Ovary (tissue), 9 donors: ENCODE data around the gene AOAH. TPM values are rescaled to one million over a fixed set of nuclear protein-coding genes. Genes with fewer than 3 reads are reported as not detected.

Source experiments
- DNase-seq, 5 donors: peaks; one replicate each; pipeline ENCODE4 v3.0.0-alpha.2; 2019 to 2020
- H3K27ac ChIP-seq, 2 donors: fragments of 200-600 bp; one replicate each; pipeline versions ENCODE4 v1.5.1 to v1.8.0; 2019 to 2022
- H3K27me3 ChIP-seq: fragments of 200-600 bp; one replicate; pipeline ENCODE4 v1.8.0; 2022
- H3K36me3 ChIP-seq: fragments of 200-600 bp; sonication (generic); one replicate; pipeline ENCODE4 v1.5.1; 2019
- H3K4me1 ChIP-seq: one replicate; pipeline ENCODE4 v1.8.1; 2013; ENCODE audit warnings: mild to moderate bottlenecking, moderate library complexity; ENCODE audit not compliant: insufficient read depth
- H3K4me3 ChIP-seq: fragments of 200-600 bp; sonication (generic); one replicate; pipeline ENCODE4 v1.5.1; 2017
- H3K9me3 ChIP-seq, 2 donors: fragments of 200-600 bp in 1 of 2; sonication (generic) in 1 of 2; one replicate each; pipeline versions ENCODE4 v1.5.1 to v1.8.1; 2013 to 2019; ENCODE audit warnings: mild to moderate bottlenecking in 1 of 2, moderate library complexity in 1 of 2
- EP300 ChIP-seq: sonication (generic); formaldehyde crosslinking; IDR thresholded peaks from one replicate; pipeline ENCODE4 v1.6.1; 2017; ENCODE audit warnings: antibody characterized with exemption
- POLR2A ChIP-seq: fragments of 450-650 bp; IDR thresholded peaks from one replicate; pipeline ENCODE4 v1.6.1; 2017; ENCODE audit warnings: antibody characterized with exemption, mild to moderate bottlenecking, moderate library complexity
- WGBS, 3 donors: extraction: QIAGEN DNeasy Blood & Tissue Kit in 1 of 3; methylation state at CpG; one replicate each; pipeline versions ENCODE4 v1.1.5 to v1.1.7; 2013 to 2017; 5-methylcytosine and 5-hydroxymethylcytosine counted together
- intact Hi-C, 4 donors: fragments of 100-400 bp; cut with DNase I; formaldehyde crosslinking; loops; one replicate each; pipeline versions ENCODE4 v1.11.0 to v1.15.1; 2022 to 2023
- polyA plus RNA-seq, 2 donors: library from polyadenylated mRNA; stranded (reverse); fragments of 200-250 nt in 1 of 2; fragments of 350-450 nt in 1 of 2; fragmentation: Illumina TruSeq in 1 of 2; extraction: RNeasy Lipid Tissue Mini Kit (QIAGEN cat#74804) in 1 of 2; gene quantifications; one replicate each; pipeline ENCODE4 v1.2.3, GENCODE V29; 2013 to 2014
- total RNA-seq, 7 donors: library from RNA; depleted of rRNA in 2 of 7; stranded (reverse); fragments of >200 nt in 2 of 7; fragmentation: NEBNext Ultra II Directional in 3 of 7; extraction: Animal tissue kit (Norgen Biotek cat#: 25700) in 3 of 7; gene quantifications; one replicate each; pipeline versions ENCODE4 v1.1.0 to v1.2.4, GENCODE V29; 2016 to 2023
- TF ChIP-seq, protein P1 (sequence below), 3 donors: fragments of 450-650 bp in 2 of 3; fragments of 200-600 bp in 1 of 3; IDR thresholded peaks; one replicate each; pipeline versions ENCODE4 v1.5.1 to v1.8.0; 2016 to 2022; ENCODE audit warnings: antibody characterized with exemption in 3 of 3, mild to moderate bottlenecking in 1 of 3
- donor health status: DM: no; HTN: no; CAD: no; lungs with moderate emphysema.
- donor health status: DM: no; HTN: no; CAD: no.
- donor health status: Bipolar disorder and iron deficiency.
- donor health status: DM: yes; HTN: yes; CAD: no.
- donor health status: DM: no; HTN: no; CAD: no.
- donor health status: DM: yes; HTN: yes; CAD: no.

The AOAH gene
- total and polyA plus RNA-seq, 9 donors: 0.83 to 14.0 (median 4.8) TPM

DNA sequence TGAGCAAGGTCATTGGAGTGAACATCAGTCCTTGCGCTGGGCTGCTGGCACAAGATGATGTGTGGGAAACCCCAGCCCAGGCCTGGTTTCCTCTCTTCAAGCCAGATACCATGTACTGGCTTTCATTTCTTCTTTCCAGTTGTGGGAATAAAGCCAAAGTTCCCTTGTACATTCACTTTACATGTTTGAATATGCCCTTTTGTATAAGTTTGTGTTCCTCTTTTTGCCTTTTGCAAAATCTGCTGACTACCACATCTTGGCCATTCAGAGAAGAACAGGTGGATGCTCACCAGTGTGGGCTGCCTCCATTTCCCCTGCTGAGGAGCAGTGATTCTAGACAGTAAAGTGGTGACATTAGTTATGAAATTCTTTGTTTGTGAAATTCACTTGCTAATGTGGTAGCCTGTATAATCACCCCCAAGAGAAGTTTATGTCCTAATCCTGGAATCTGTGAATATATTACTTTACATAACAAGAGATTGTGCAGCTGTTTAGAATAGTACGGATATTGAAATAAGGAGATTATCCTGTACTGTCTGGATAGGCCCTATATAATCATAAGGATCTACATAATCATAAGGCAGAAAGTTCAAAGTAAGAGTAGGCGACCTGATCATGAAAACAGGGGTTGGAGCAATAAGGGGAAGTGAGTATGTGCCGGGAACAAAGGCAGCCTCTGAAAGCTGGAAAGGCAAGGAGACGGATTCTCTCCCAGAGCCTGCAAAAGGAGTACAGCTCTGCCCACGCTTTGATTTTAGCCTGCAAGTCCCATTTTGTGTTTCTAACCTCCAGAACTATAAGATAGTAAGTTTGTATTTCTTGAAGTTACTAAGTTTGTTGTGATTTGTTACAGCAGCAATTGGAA, 18.8 kb upstream of the AOAH start:
- no peak for DNase-seq
- 73 to 76% (median 76%) methylated on average over 6 of the region's 6 CpGs for WGBS, 3 donors

DNA sequence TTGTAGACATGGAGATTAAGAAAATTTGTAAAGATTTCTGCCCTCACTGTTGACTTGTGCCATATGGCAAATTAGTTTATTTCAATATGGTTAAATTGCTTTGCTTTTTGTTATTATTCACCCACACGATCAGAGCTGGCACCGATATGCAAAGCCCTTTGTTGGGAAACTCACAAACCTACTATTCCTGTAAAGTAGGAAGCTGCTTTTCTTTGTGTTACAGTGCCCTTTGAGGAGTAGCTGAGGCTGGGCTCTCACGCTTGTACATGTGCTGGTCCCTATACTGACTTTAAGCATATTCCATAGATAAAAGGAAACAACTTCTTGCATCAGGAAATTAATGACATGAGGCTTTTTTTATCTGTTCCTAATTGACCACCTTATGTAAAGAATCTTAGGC, 17.6 kb upstream of the AOAH start:
- Histone ChIP-seq H3K36me3 (no peaks in the 10 kb centered on the region), H3K4me3 (no peak overlapping the region), H3K27me3 (no peaks in the 10 kb centered on the region), H3K9me3 (no peaks in the 10 kb centered on the region), H3K4me1 (no peaks in the 10 kb centered on the region), H3K27ac (no peak overlapping the region)
- TF ChIP-seq POLR2A (no peak), EP300 (no peak)
- TF ChIP-seq, protein P1, sequence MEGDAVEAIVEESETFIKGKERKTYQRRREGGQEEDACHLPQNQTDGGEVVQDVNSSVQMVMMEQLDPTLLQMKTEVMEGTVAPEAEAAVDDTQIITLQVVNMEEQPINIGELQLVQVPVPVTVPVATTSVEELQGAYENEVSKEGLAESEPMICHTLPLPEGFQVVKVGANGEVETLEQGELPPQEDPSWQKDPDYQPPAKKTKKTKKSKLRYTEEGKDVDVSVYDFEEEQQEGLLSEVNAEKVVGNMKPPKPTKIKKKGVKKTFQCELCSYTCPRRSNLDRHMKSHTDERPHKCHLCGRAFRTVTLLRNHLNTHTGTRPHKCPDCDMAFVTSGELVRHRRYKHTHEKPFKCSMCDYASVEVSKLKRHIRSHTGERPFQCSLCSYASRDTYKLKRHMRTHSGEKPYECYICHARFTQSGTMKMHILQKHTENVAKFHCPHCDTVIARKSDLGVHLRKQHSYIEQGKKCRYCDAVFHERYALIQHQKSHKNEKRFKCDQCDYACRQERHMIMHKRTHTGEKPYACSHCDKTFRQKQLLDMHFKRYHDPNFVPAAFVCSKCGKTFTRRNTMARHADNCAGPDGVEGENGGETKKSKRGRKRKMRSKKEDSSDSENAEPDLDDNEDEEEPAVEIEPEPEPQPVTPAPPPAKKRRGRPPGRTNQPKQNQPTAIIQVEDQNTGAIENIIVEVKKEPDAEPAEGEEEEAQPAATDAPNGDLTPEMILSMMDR (IDR thresholded peaks at IDR 0.05): no peak
- DNase-seq: no peak
- intact Hi-C loops: no loop called here
- WGBS, 3 donors: 83 to 90% (median 85%) methylated on average over 3 of the region's 3 CpGs

More for the DNA sequence above, 18.8 kb upstream of the AOAH start:
- H3K9me3 ChIP-seq: no peaks in the 10 kb centered on the region
- H3K4me1 ChIP-seq: no peaks in the 10 kb centered on the region
- H3K27me3 ChIP-seq: no peaks in the 10 kb centered on the region
- H3K4me3 ChIP-seq: no peak overlapping the region
- no peak overlapping the region for H3K27ac ChIP-seq
- intact Hi-C loops: no loop called here
- TF ChIP-seq POLR2A (no peak), EP300 (no peak)
- TF ChIP-seq, protein P1 (IDR thresholded peaks at IDR 0.05): no peak
- H3K36me3 ChIP-seq: no peaks in the 10 kb centered on the region

DNA sequence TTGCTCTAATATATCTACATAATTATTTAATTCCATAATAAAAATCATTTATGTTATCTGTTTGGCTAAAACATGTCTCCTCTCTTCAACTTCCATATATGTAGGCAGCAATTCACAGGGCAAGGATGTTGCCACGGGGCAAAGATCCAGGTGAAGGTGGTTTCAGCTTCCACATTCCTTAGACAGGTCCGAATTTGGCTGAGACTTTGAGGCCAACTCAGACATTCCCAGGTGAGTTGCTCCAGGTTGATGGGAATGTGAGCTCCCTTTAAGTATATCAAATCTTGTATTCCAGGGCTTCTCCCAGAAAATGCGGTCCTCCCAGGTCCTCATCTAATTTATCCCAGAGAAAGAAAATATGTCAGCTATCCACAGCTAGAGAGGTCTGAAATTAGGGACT, 15.1 kb upstream of the AOAH start:
- Histone ChIP-seq H3K4me1 (no peaks in the 10 kb centered on the region), H3K27me3 (no peaks in the 10 kb centered on the region), H3K27ac (no peak overlapping the region), H3K9me3 (no peaks in the 10 kb centered on the region), H3K4me3 (no peak overlapping the region), H3K36me3 (no peaks in the 10 kb centered on the region)
- no peak for DNase-seq
- TF ChIP-seq POLR2A (no peak), EP300 (no peak)
- TF ChIP-seq, protein P1 (IDR thresholded peaks at IDR 0.05): no peak
- intact Hi-C loops: no loop called here
- 88 to 91% (median 89%) methylated on average over 3 of the region's 3 CpGs for WGBS, 3 donors

DNA sequence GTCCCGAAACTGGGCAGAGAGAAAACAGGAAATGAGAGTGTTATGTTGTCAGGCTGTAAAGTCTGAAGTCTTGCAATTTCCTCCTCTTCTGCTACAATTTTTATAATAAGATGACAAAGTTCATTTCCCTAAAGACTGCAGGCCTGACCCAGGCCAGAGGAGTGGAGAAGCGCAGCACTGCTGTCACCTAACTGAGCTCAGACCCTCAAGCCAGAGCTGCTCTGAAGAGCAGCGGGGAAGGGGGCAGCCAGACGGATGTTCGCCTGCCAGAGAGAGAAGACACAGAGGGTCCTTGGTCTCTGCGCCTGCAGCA, 12.6 kb upstream of the AOAH start:
- 83 to 91% (median 87%) methylated on average over 6 of the region's 6 CpGs for WGBS, 3 donors
- Histone ChIP-seq H3K27me3 (no peaks in the 10 kb centered on the region), H3K4me1 (no peaks in the 10 kb centered on the region), H3K36me3 (no peaks in the 10 kb centered on the region), H3K27ac (no peak overlapping the region), H3K4me3 (no peak overlapping the region), H3K9me3 (no peaks in the 10 kb centered on the region)
- DNase-seq: no peak
- TF ChIP-seq, protein P1 (IDR thresholded peaks at IDR 0.05): no peak
- TF ChIP-seq EP300 (no peak), POLR2A (no peak)
- intact Hi-C loops: no loop called here
